ENCODE results near the gene GAK.
A peak's percentile ranks its signal among the peaks of the same experiment; 100 is the strongest.

The GAK gene

DNA sequence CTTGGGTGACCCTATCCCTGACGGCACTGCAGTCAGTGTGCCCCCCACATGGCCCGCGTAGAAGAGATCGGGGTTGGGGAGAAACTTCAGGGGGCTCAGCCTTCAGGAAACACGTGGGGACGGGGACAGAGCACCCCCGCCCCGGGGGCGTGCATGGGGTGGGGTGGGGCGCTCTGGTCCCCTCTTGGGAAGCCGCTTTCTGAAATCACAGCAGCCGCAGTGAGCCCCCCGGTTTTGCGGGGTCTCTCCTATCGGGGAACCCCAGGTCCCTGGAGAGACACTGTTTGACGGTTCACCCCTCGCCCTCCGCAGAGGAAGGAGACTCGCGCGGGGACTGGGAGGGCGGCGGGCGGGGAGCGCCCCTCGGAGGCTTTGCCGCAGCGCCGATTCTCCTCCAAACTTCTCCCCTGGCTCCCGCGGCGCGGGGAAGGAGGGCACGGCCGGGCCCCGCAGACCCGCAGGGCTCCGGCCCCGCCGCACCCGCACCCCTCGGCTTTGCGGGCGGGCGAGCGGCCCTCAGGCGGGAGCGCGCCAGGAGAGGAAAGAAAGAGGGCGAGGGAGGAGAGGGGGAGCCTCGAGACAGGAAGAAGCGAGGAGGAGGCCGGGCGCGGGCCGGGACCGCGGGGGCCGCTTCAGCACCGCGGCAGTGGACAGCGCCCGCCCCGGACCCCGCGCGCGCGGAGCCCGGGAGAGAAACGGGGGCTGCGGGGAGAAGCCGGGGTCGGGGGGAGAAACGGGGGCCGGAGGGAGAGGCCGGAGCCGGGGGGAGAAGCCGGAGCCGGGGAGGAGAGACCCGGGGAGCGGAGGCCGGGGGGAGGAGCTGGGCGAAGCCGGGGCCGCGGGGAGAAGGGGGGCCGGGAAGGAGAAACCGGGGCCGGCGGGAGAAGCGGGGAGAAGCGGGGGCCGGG lies 106.8 kb downstream of the GAK start:
- Mint-ChIP-seq H3K4me1 (no peaks in the 10 kb centered on the region), H3K27ac (no peak overlapping the region), H3K27me3 (peaks cover 90% of the 10 kb centered on the region), H3K36me3 (no peaks in the 10 kb centered on the region), H3K9me3 (no peaks in the 10 kb centered on the region), H3K4me3 (no peak overlapping the region)
- CTCF ChIA-PET: no interaction called here
- peak; percentile 58 for DNase-seq

DNA sequence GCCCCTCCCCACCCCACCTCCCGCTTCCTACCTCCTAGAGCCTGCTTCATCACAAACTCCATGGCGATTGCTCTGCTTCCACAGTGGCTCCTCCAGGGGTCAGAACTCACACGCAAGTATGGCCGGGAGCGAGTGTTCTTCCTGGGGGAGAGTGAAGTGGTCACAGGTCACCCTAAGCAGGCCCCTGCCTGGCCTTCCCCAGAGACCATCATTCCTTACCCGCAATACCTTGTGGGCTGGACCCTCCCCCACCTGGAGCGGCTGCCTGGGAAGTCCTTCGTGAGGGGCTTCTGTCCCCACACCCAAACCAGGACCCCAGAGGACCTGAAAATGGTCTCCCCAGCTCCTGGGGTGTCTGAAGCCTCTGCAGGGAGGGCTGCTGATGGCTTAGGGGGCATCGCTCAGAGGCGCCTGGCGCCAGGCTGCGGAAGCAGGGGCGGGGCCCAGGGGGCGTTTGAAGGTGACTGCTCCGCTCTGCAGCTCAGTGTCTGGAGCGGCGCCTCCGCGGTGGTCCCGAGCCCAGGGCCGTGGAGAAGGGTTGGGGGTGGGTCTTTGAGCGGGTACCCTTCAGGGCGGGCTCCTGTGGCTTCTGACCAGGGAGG lies 107.6 kb downstream of the GAK start:
- Mint-ChIP-seq H3K4me3 (no peak overlapping the region), H3K27me3 (peaks cover 85% of the 10 kb centered on the region), H3K4me1 (no peaks in the 10 kb centered on the region), H3K36me3 (no peaks in the 10 kb centered on the region), H3K27ac (no peak overlapping the region), H3K9me3 (no peaks in the 10 kb centered on the region)
- no peak for DNase-seq
- CTCF ChIA-PET: no interaction called here

DNA sequence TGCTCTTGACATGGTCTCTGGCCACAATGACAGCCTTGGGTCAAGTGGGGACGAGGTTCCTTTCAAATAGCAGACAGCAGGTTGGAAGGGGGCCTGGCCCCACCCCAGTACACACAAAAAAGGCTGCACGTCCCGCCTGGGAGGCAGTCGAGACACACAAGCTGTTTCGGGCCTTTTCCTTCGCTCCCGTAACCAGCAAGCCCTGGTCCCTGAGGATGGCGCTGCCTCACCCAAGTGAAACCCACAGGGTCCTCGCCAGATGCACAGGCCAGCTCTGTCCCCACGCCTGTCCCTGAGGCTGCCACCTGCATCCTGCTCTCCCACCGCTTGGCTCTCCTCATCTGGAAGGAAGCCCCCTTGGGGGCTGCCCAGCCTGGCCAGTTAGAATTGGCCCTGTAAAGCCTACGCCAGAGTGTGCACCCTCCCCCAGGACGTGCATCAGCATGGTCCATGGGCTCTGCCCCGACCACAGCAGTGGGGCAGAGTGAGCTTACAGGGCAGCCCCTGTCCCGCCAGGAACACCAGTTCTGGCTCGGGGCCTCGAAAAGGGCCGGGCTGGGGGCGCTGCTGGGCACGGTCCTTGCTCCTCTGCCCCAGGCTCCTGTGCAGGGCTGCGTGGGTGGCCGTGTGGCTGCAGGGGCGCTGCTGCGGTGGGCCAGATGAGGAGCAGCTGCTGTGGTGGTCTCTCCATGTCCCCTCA lies 108.2 kb downstream of the GAK start:
- no peaks in the 10 kb centered on the region for H3K4me1 Mint-ChIP-seq
- no peaks in the 10 kb centered on the region for H3K9me3 Mint-ChIP-seq
- no peaks in the 10 kb centered on the region for H3K36me3 Mint-ChIP-seq
- peaks cover 80% of the 10 kb centered on the region for H3K27me3 Mint-ChIP-seq
- H3K4me3 Mint-ChIP-seq: no peak overlapping the region
- H3K27ac Mint-ChIP-seq: no peak overlapping the region
- DNase-seq: no peak
- CTCF ChIA-PET: no interaction called here

DNA sequence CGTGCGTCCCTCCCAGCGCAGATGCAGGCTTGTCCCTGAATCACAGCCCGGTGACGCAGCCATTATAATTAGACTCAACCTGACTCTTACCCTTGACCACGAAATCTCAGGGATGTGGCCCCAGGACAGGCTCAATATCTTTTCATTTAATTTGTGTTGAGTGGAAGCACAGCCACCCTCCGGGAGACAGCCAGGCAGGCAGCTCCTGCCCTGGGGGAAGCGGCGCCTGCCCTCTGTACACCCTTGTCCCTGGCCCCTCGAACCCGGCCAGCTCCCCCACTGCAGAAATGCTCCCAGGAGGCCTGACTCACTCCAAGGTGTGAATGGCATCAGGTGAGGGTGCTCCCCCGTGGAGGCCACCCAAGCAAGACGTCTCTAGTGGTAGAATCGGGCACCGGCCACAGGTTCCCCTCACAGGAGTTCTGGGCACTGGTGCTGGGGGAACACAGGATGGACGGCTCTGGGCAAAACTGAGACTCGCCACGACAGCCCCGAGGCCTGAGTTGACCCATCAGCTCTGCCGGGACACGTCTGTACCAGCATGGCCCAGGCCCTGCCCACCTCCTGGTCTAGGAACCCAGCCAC lies 108.8 kb downstream of the GAK start:
- H3K4me1 Mint-ChIP-seq: no peaks in the 10 kb centered on the region
- peaks cover 80% of the 10 kb centered on the region for H3K27me3 Mint-ChIP-seq
- no peaks in the 10 kb centered on the region for H3K9me3 Mint-ChIP-seq
- H3K27ac Mint-ChIP-seq: no peak overlapping the region
- H3K4me3 Mint-ChIP-seq: no peak overlapping the region
- CTCF ChIA-PET: no interaction called here
- DNase-seq: no peak
- H3K36me3 Mint-ChIP-seq: no peaks in the 10 kb centered on the region

DNA sequence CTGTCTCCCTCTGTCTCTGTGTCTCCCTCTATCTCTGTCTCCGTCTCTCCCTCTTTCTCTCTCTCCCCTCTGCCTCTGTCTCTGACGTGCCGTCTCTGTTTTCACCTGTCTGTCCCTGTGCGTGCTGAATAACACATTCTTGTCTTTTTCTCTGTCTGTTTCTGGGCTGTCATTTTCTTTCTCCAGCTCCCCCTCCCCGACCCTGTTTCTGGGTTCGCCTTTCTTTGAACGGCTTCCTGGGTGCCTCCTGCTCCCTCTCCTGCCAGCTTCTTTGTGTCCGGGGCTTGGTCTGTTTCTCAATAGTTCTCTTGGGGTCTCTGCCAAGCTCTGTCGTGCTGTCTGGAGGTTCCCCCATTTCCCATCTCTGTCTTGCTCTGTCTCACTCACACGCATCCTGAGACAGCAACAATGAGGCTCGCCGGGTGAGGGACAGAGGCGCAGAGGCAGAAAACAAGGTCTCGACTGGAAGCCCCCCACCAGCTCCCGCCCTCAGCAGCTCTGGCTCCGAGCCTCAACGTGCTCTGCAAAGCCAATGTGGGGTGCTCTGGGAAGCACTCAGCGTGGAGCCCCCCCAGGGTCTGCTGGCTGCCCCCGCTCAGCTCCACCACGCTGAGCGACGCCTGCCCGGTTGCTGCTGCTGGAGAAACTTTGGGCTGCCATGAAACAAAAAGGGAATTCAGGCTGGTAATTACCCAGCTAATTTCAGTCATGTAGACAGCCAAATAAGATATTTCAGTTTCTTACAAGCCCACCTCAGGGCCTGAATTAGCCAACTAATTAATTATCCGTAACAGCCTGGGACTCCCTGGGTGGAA lies 109.5 kb downstream of the GAK start:
- Mint-ChIP-seq H3K36me3 (no peaks in the 10 kb centered on the region), H3K9me3 (no peaks in the 10 kb centered on the region), H3K27me3 (peaks cover 78% of the 10 kb centered on the region), H3K27ac (no peak overlapping the region), H3K4me1 (no peaks in the 10 kb centered on the region), H3K4me3 (no peak overlapping the region)
- DNase-seq: no peak
- CTCF ChIA-PET: no interaction called here

DNA sequence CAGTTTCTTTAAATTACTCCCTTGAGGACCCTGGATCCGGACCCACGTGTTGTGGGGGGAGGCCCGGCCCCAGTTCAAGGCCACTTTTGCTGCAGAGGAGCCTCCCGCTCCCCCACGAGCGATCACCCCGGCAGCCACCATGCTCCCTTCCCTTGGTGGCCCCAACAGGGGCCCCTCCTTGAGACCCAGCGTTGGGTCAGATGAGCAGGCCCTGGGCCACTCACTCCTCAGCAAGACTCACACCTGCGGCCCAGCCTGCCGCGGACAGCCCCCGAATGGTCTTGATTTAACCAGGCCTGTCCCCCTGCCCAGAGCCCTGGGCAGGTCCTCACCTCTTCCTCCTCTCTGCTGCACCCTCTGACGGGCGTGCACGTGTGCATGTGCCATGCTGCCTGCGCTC lies 110.5 kb downstream of the GAK start:
- CTCF ChIA-PET: no interaction called here
- no peak for DNase-seq
- no peak overlapping the region for H3K27ac Mint-ChIP-seq
- no peak overlapping the region for H3K4me3 Mint-ChIP-seq
- peaks cover 71% of the 10 kb centered on the region for H3K27me3 Mint-ChIP-seq
- H3K9me3 Mint-ChIP-seq: no peaks in the 10 kb centered on the region
- H3K36me3 Mint-ChIP-seq: no peaks in the 10 kb centered on the region
- no peaks in the 10 kb centered on the region for H3K4me1 Mint-ChIP-seq

DNA sequence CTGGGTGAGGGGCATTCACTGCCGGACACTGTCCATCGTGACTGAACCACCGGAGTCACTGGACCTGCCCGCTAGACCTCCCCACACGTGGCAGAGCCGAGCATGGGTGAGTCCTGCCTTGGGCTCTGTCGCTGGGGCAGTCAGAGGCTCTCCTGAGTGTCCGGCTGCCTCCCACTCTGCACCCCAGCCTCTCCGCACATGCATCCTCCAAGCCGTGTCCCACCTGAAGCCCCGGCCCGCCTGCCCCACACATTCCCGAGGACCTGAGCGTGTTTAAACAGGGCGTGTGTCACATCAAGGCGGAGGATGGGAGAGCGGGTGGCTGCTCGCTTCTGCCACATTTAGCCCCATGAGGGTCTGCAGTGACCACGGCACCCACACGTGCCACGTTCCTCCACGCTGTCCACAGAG lies 110.9 kb downstream of the GAK start:
- H3K9me3 Mint-ChIP-seq: no peaks in the 10 kb centered on the region
- no peak for DNase-seq
- no peaks in the 10 kb centered on the region for H3K4me1 Mint-ChIP-seq
- H3K4me3 Mint-ChIP-seq: no peak overlapping the region
- CTCF ChIA-PET: no interaction called here
- peaks cover 74% of the 10 kb centered on the region for H3K27me3 Mint-ChIP-seq
- no peaks in the 10 kb centered on the region for H3K36me3 Mint-ChIP-seq
- H3K27ac Mint-ChIP-seq: no peak overlapping the region

DNA sequence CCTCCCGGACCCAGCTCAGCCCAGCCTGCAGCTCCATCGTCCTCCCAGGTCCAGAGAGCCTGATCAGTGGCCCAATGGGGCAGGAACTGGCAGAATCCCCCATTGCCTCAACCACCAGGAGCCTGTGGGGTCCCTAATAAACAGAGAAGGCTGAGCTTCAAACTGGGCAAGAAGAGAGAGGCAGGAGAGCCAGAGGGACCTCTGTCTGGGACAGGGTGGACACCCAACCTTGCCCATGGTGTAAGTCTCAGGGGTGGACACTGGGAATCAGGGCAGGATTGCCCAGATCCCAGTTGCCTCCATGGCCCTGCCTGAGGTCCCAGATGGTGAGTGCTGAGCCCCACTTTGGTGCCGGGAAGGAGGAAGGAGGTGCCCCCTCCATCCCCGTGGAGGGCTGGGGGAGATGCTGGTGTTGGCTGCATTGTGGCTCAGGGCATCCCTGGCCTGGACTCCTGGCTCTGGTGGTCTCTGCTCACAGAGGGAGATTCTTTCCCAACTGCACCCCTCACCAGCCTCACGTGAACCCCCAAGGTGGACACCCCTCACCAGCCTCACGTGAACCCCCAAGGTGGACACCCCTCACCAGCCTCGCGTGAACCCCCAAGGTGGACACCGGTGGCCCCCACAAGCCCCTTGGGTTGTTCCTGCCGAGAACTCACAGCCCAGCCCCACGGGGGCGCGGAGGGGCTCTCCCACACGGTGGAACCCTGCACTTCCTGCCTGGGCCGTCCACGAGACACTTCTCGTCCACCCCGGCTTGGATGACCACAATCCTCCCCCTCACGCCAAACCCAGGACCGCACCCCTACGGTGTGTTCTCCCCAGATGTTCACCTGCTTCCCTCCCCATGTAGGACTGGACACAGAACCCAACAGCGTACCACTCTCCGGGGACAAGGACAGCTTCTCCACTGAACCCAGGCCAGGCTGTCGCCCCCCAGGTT lies 111.6 kb downstream of the GAK start:
- H3K27me3 Mint-ChIP-seq: peaks cover 75% of the 10 kb centered on the region

DNA sequence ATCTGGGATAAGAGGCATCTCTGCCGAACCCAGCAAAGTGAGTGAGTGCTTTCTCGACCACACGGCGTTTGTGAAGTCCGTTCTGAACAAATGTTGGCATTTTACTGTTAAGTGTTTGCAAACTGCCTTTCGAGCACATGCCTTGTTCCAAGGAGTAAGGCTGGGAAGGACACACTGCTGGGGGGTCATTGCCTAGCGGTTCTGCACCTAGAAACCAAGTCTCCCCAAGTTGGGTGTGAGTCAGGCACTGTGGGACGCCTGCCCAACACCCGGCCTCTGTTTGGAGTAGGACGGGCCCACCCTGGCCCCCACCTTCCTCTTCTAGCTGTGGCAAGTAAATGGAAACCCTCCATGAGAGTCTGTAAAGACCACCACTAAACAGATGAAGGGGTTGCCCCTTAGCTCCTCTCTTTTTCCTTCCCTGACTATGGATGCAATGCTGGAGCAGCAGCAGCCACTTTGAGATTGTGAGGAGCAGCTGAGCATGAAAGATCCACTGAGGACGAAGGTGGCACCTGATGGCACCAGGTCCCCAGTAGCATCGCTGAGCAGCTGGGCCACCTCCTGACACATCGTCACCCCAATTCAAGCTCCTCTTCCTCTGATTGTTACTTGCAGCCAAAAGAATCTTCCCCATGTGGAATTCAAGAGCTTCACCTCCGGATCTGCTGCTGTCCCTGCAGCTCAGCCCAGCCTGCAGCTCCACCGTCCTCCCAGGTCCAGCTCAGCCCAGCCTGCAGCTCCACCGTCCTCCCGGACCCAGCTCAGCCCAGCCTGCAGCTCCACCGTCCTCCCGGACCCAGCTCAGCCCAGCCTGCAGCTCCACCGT lies 112.5 kb downstream of the GAK start:
- Mint-ChIP-seq H3K9me3 (no peaks in the 10 kb centered on the region), H3K27me3 (peaks cover 75% of the 10 kb centered on the region), H3K36me3 (no peaks in the 10 kb centered on the region), H3K27ac (no peak overlapping the region), H3K4me3 (no peak overlapping the region), H3K4me1 (no peaks in the 10 kb centered on the region)
- DNase-seq: no peak
- CTCF ChIA-PET: no interaction called here

More for the DNA sequence above, 111.6 kb downstream of the GAK start:
- no peak for DNase-seq
- H3K9me3 Mint-ChIP-seq: no peaks in the 10 kb centered on the region
- no peaks in the 10 kb centered on the region for H3K4me1 Mint-ChIP-seq
- H3K4me3 Mint-ChIP-seq: no peak overlapping the region
- CTCF ChIA-PET: no interaction called here
- no peaks in the 10 kb centered on the region for H3K36me3 Mint-ChIP-seq
- H3K27ac Mint-ChIP-seq: no peak overlapping the region

DNA sequence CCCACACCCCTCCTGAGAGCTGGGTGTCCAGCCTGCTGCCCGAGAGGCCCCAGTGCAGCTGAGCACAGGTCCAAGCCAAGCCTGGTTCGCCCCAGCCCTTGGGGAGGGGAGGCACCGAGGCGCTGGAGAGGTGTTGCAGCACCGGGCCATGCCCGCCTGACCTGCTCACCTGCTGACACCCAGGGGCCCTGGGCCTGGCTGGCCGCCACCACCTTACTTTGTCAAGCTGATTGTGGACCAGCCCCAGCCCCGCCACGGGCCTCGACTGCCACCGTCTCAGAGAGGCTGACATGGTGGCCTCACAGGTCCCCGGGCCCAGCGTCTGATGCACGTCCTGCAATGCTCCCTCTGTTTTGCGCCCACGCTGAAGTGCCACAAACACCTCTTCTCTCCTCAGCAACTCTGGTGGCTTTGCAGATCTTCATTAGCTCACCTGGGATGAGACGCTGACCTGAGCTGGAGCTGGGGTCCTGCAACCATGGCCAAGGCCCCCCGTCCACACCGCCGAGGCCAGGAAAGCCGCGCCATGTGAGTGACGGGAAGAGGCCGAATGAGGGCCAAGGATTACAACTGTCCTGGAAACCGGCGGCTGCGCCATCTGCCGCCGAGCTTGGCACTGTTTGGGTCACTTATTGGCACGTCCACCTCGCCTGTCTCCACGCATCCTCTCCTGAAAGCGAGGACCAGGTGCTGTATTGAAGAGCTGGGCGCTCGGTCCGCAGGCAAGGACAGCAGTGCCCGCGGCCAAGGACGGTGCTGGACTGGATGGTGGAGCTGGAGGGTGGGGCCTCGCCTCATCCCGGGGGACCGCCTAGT lies 113.8 kb downstream of the GAK start:
- Mint-ChIP-seq H3K4me1 (no peaks in the 10 kb centered on the region), H3K36me3 (no peaks in the 10 kb centered on the region), H3K27ac (no peak overlapping the region), H3K27me3 (peaks cover 75% of the 10 kb centered on the region), H3K4me3 (no peak overlapping the region), H3K9me3 (no peaks in the 10 kb centered on the region)
- DNase-seq: no peak
- CTCF ChIA-PET: interaction anchor here (0.6 kb wide), 2 partner anchors 203 to 574 kb away, joined by 3 read pairs; no protein-coding TSS in a partner anchor

DNA sequence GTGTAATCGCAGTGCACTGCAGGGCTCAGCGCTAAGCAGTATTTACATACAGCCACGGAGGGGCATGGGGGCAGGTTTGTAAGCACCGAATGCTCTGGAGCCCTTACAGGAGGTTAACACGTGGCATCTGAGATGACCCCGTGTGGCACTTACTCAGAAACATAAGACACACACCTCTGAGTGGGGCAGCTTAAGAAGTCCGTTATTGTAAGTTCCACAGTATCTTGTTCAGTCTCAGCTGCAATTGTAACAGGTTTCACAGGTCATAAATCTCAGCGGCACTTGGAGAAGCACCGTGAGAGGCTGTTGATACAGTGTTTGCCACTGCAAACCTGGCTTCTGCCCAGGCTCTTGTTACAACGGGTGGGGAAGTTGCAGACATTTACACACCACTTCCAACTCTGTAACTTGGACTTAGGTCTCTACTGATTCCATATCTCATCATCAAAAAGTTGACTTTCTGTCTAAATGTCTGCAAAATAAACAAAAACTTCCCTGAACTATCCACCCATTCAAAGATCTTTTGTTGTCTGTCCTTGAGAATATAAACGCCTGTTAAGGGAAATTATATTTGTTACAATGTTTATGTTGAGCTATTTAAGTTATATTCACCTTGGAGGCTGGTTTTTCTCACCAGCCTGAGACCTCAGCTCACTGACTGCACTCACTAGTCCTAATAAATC lies 116.5 kb downstream of the GAK start:
- no peaks in the 10 kb centered on the region for H3K9me3 Mint-ChIP-seq
- DNase-seq: no peak
- peaks cover 77% of the 10 kb centered on the region for H3K27me3 Mint-ChIP-seq
- CTCF ChIA-PET: no interaction called here
- no peaks in the 10 kb centered on the region for H3K4me1 Mint-ChIP-seq
- no peak overlapping the region for H3K4me3 Mint-ChIP-seq
- H3K36me3 Mint-ChIP-seq: no peaks in the 10 kb centered on the region
- no peak overlapping the region for H3K27ac Mint-ChIP-seq
